Osteoblast (primary cell): Measurements from ENCODE around the gene RTL10. TPM values are rescaled to one million over a fixed set of nuclear protein-coding genes. Genes with fewer than 3 reads are reported as not detected.
A peak's percentile ranks its signal among the peaks of the same experiment; 100 is the strongest.

Experiments
- DNase-seq: peaks from one replicate; pipeline ENCODE4 v3.0.0; 2011; ENCODE audit warnings: low spot score, mixed read lengths; ENCODE audit not compliant: insufficient read length; ENCODE audit errors: missing footprints
- H2AFZ ChIP-seq: 2 replicates; pipeline ENCODE4 v1.6.0; 2011; ENCODE audit warnings: mild to moderate bottlenecking, low read length
- H3K27ac ChIP-seq: 2 replicates; pipeline ENCODE4 v1.5.1; 2011; ENCODE audit warnings: mild to moderate bottlenecking, low read depth, low read length, moderate library complexity
- H3K27me3 ChIP-seq: 2 replicates; pipeline ENCODE4 v1.6.0; 2012; ENCODE audit warnings: mild to moderate bottlenecking, control low read depth, inconsistent platforms, low read length, moderate library complexity; ENCODE audit not compliant: insufficient read depth
- H3K36me3 ChIP-seq: 2 replicates; pipeline ENCODE4 v1.5.1; 2011; ENCODE audit warnings: mild to moderate bottlenecking, low read length, control low read depth, moderate library complexity; ENCODE audit not compliant: insufficient read depth
- H3K4me1 ChIP-seq: 2 replicates; pipeline ENCODE4 v1.5.1; 2011; ENCODE audit warnings: mild to moderate bottlenecking, low read length, control low read depth, moderate library complexity; ENCODE audit not compliant: insufficient read depth
- H3K4me2 ChIP-seq: 2 replicates; pipeline ENCODE4 v1.6.0; 2011; ENCODE audit warnings: mild to moderate bottlenecking, low read length; ENCODE audit not compliant: insufficient read depth
- H3K4me3 ChIP-seq: fragments of 200-600 bp; sonication (generic); 3 replicates; pipeline ENCODE4 v1.5.1; 2012; ENCODE audit warnings: mild to moderate bottlenecking, low read length, inconsistent platforms; ENCODE audit not compliant: insufficient read depth
- H3K79me2 ChIP-seq: 2 replicates; pipeline ENCODE4 v1.6.0; 2012; ENCODE audit warnings: mild to moderate bottlenecking, low read length, control low read depth, inconsistent platforms; ENCODE audit not compliant: insufficient read depth
- H3K9me3 ChIP-seq: 2 replicates; pipeline ENCODE4 v1.5.1; 2011; ENCODE audit warnings: low read depth, low read length, control low read depth
- H4K20me1 ChIP-seq: 2 replicates; pipeline ENCODE4 v1.6.0; 2012; ENCODE audit warnings: mild to moderate bottlenecking, low read length, control low read depth; ENCODE audit not compliant: insufficient read depth
- CTCF ChIP-seq: IDR thresholded peaks from 2 replicates; pipeline ENCODE4 v1.5.1; 2011; ENCODE audit warnings: mild to moderate bottlenecking, low read depth, low read length, moderate library complexity; ENCODE audit errors: extremely low read depth
- total RNA-seq: library from RNA; depleted of rRNA; stranded (reverse); fragments of >200 nt; gene quantifications from 2 replicates; pipeline ENCODE4 v1.2.3, GENCODE V29; 2012

The RTL10 gene
- total RNA-seq, 1 donor, result 11.9 TPM

DNA sequence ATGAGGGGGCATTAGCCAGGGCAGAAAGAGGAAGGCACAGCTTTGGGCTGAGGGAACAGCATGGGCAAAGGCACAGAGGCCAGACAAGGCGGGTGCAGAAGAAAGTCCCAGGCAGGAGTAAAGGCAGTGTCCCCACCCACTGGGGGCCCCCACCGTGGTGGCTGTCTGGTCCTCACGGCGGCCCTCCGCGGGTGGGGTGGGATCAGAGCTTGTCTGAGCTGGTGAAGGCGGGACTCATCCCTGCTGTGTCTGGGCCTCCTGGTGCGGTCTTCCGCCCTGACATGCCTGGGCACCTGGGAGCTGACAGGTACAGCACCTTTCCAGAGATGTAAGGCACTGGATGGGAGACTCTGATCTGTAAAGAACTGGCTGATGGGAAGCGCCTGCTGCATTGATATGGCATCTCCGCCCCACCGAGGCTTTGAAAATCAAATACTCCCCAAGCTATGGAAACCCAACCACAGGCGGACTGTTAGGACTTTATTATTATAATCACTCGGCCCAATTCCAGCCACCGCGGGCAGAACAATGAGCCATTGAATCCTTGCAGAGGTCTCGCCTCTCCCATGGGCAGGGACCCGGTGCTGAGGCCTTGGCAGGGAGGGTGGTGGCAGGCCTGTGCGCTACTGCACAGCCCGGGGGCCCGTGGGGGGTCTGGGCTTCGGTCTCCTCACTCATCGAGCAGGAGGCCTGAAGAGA lies 14.2 kb upstream of the RTL10 start:
- peak; percentile 60 for DNase-seq
- H3K4me1 ChIP-seq, result peaks cover 5% of the 10 kb centered on the region
- H3K4me2 ChIP-seq, result no peak overlapping the region
- H3K27ac ChIP-seq, result no peak overlapping the region
- no peak overlapping the region for H2AFZ ChIP-seq
- no peak overlapping the region for H3K4me3 ChIP-seq
- no peaks in the 10 kb centered on the region for H4K20me1 ChIP-seq
- H3K79me2 ChIP-seq, result no peaks in the 10 kb centered on the region
- H3K36me3 ChIP-seq, result no peaks in the 10 kb centered on the region
- TF ChIP-seq CTCF, result no peak
- H3K27me3 ChIP-seq, result no peaks in the 10 kb centered on the region
- H3K9me3 ChIP-seq, result no peaks in the 10 kb centered on the region

GRCh38 chr22:19868333-19868732 lies 13.7 kb upstream of the RTL10 start:
- no peaks in the 10 kb centered on the region for H3K27me3 ChIP-seq
- H2AFZ ChIP-seq, result no peak overlapping the region

DNA sequence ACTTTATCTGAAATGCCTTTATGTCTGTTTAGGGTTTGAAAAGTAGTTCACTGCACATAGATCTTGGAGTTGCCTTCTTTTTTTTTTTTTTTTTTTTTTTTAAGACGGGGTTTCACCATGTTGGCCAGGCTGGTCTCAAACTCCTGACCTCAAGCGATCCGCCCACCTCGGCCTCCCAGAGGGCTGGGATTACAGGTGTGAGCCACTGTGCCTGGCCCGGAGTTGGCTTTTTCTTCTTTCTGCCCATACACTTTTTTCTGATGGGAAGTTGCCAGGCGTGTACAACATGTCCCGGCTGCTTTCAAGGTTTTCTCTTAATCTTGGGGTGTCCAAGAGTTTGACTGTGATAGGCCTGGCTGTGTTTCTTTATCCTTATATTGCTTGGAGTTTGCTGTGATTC lies 12.9 kb upstream of the RTL10 start:
- Histone ChIP-seq H3K4me2 (no peak overlapping the region), H3K79me2 (no peaks in the 10 kb centered on the region), H2AFZ (no peak overlapping the region), H3K4me3 (no peak overlapping the region), H3K36me3 (no peaks in the 10 kb centered on the region), H3K9me3 (no peaks in the 10 kb centered on the region), H3K4me1 (no peaks in the 10 kb centered on the region), H4K20me1 (no peaks in the 10 kb centered on the region), H3K27me3 (no peaks in the 10 kb centered on the region), H3K27ac (no peak overlapping the region)
- no peak for TF ChIP-seq CTCF
- DNase-seq, result peak; percentile 4

More at GRCh38 chr22:19868333-19868732, 13.7 kb upstream of the RTL10 start:
- no peaks in the 10 kb centered on the region for H3K4me1 ChIP-seq
- no peaks in the 10 kb centered on the region for H4K20me1 ChIP-seq
- no peak overlapping the region for H3K4me2 ChIP-seq
- H3K79me2 ChIP-seq, result no peaks in the 10 kb centered on the region
- peak; percentile 50 for DNase-seq
- no peaks in the 10 kb centered on the region for H3K9me3 ChIP-seq
- H3K36me3 ChIP-seq, result no peaks in the 10 kb centered on the region
- H3K4me3 ChIP-seq, result no peak overlapping the region
- no peak overlapping the region for H3K27ac ChIP-seq
- TF ChIP-seq CTCF, result no peak

GRCh38 chr22:19866665-19867009 lies 12.0 kb upstream of the RTL10 start:
- Histone ChIP-seq H3K36me3 (no peaks in the 10 kb centered on the region), H3K4me2 (no peak overlapping the region), H3K9me3 (no peaks in the 10 kb centered on the region), H3K4me3 (no peak overlapping the region), H3K4me1 (no peaks in the 10 kb centered on the region), H3K27me3 (no peaks in the 10 kb centered on the region), H4K20me1 (no peaks in the 10 kb centered on the region), H3K27ac (no peak overlapping the region), H2AFZ (no peak overlapping the region), H3K79me2 (no peaks in the 10 kb centered on the region)
- no peak for DNase-seq
- TF ChIP-seq CTCF, result no peak
